Measurements from ENCODE around the gene BCL2.

Gene BCL2

DNA sequence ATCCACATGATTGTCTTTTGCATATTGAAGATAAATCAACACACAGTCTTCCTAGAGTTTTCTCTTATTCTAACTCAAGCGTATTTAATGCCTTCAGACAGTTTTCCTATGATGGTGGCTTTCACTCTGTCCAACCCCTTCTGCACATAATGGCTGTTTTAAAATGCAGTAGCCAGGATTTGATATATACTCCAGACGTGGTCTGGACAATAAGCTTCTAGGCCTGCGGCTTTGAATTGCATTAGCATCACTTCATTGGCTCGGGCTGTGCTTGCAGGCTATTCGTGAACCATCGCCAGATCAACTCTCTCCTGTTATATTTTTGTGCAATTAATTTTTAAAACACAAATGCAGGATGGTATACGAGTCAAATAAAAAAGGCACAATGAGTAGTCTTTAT, 235.3 kb downstream of the BCL2 start:
- Histone ChIP-seq H3K4me1 (0 out of 2 replicates have a peak, but pooled peaks cover 5% of the 10 kb centered on the region), H3K4me3 (no peak overlapping the region), H3K36me3 (replicated peaks) (no peaks in the 10 kb centered on the region), H3K9me3 (no peaks in the 10 kb centered on the region), H3K27me3 (ENCODE audit: low read depth) (no peaks in the 10 kb centered on the region)
- in situ Hi-C loops (cut with MboI; ENCODE audit: low sequenced_read_pairs) = no loop called here
- DNase-seq (ENCODE audit: low spot score in 2 of 2) = no peak

DNA sequence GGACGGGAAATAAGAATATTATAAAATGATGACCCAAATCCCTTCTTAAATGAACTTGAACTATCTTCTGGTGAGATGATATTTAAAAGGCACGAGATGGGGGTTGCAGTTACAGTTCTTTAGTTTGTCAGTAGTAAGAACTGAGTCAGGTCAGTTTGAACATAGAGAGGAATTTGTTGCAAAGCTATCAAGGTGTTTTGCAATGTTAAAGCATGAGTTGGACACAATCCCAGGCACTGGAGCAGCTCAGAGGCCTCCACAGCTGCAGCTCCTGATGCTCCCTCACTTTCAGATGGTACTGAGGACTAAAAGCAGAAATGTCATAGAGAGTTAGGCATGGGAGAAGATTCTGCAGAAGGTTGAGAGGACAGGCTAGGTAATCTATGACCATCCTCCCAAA, 236.0 kb downstream of the BCL2 start:
- no peaks in the 10 kb centered on the region for H3K9me3 ChIP-seq
- DNase-seq (ENCODE audit: low spot score in 2 of 2) = no peak
- no peaks in the 10 kb centered on the region for H3K36me3 ChIP-seq (replicated peaks)
- H3K4me1 ChIP-seq = 0 out of 2 replicates have a peak, but pooled peaks cover 5% of the 10 kb centered on the region
- H3K27me3 ChIP-seq (ENCODE audit: low read depth) = no peaks in the 10 kb centered on the region
- in situ Hi-C loops (cut with MboI; ENCODE audit: low sequenced_read_pairs) = no loop called here
- no peak overlapping the region for H3K4me3 ChIP-seq

DNA sequence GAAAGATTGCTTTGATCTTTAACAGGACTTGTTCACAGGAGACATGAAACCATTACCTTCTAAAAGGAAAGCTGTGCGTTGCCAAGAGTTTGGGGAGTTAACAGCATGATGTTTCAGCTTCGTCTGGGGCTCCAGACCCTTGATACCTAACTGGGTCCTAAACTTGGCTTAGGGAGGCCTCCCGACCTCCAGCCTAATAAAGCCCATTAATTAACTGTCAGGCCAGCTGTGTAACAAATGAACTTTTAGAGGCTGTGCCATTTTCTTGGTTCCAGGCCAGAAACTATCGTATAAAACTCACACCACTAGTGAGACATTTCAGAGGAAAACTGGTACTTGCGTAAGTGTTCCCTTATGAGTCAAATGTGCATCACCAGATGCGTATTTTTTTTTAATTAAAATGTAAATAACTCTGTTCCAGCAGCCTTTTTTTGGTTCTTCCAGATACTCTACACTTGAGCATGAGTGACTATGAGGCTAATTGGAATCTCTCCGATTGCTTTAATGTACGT, 236.5 kb downstream of the BCL2 start:
- 0 out of 2 replicates have a peak, but pooled peaks cover 5% of the 10 kb centered on the region for H3K4me1 ChIP-seq
- DNase-seq (ENCODE audit: low spot score in 2 of 2) = no peak
- no peaks in the 10 kb centered on the region for H3K9me3 ChIP-seq
- H3K36me3 ChIP-seq (replicated peaks) = no peaks in the 10 kb centered on the region
- H3K27me3 ChIP-seq (ENCODE audit: low read depth) = no peaks in the 10 kb centered on the region
- no peak overlapping the region for H3K4me3 ChIP-seq
- in situ Hi-C loops (cut with MboI; ENCODE audit: low sequenced_read_pairs) = no loop called here

DNA sequence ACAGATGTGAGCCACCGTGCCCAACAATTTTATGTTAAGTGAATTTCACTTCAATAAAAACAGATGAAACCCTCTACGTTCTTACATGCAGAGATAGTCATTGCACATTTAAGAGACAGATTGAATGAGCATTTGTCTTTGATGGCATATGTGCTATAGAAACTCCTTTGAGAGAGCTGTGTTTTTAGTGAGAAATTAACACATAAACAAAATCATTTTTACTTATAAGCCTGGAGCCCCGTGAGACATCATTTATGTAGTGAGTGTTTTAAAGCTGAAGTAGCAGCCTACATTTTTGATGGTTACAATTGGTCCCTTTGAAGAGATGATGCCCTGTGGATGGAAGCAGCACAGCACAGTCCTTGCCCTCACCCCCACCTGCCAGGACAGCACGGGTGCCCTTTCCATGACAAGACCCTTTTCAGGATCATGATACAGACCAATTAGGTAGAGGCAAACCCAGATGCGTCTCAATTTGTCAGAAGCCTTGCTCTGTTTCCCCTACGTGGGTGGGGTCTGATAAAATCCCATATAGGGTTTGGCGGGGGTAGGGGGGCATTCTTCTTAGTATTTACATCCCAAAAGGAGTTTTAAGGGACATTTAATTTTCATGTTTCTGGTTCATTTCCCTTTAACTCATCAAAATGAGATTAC, 237.1 kb downstream of the BCL2 start:
- H3K4me1 ChIP-seq = 0 out of 2 replicates have a peak, but pooled peaks cover 5% of the 10 kb centered on the region
- no peaks in the 10 kb centered on the region for H3K27me3 ChIP-seq (ENCODE audit: low read depth)
- no peaks in the 10 kb centered on the region for H3K9me3 ChIP-seq
- no peak for DNase-seq (ENCODE audit: low spot score in 2 of 2)
- H3K36me3 ChIP-seq (replicated peaks) = no peaks in the 10 kb centered on the region
- H3K4me3 ChIP-seq = no peak overlapping the region
- in situ Hi-C loops (cut with MboI; ENCODE audit: low sequenced_read_pairs) = no loop called here

DNA sequence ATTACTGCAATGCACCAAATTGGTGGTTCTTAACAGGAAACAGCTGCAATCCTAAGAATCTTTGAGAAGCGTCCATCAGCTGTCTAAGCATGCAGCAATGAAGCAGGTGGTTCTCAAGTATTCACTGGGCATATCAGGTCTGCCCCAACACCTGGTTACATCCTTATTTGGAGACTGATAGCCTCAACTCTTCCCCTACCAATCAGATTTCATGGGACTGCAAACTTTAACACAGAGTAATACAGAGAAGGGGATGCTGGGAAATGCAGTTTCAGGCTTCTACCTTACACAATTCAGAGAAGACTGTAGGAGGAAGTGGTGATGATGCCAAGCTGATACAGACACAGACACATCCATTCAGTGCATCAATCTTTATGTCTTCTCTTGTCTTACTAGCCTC, 240.5 kb downstream of the BCL2 start:
- in situ Hi-C loops (cut with MboI; ENCODE audit: low sequenced_read_pairs) = no loop called here
- Histone ChIP-seq H3K4me3 (no peak overlapping the region), H3K9me3 (no peaks in the 10 kb centered on the region), H3K36me3 (replicated peaks) (no peaks in the 10 kb centered on the region), H3K27me3 (ENCODE audit: low read depth) (no peaks in the 10 kb centered on the region), H3K4me1 (peaks cover 5% of the 10 kb centered on the region; the same call in 1 of the 2 replicates)
- no peak for DNase-seq (ENCODE audit: low spot score in 2 of 2)

DNA sequence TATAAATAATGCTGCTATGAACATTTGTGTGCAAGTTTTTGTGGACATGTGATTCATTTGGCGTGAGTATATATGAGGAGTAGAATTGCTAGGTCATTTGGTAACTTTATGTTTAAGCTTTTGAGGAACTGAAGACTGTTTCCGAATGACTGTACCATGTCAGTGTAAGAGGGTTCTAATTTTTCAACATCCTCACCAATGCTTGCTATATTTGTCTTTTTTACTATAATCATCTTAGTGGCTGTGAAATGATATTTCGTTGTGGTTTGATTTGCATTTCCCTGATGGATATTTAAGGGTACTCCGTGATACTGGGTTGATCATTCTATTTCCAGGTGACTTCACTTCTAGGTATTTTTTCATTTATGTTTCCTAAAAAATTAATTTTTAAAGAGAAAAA, 241.1 kb downstream of the BCL2 start:
- in situ Hi-C loops (cut with MboI; ENCODE audit: low sequenced_read_pairs) = no loop called here
- peaks cover 5% of the 10 kb centered on the region; the same call in 1 of the 2 replicates for H3K4me1 ChIP-seq
- H3K27me3 ChIP-seq (ENCODE audit: low read depth) = no peaks in the 10 kb centered on the region
- DNase-seq (ENCODE audit: low spot score in 2 of 2) = no peak
- H3K9me3 ChIP-seq = no peaks in the 10 kb centered on the region
- H3K36me3 ChIP-seq (replicated peaks) = no peaks in the 10 kb centered on the region
- H3K4me3 ChIP-seq = no peak overlapping the region

DNA sequence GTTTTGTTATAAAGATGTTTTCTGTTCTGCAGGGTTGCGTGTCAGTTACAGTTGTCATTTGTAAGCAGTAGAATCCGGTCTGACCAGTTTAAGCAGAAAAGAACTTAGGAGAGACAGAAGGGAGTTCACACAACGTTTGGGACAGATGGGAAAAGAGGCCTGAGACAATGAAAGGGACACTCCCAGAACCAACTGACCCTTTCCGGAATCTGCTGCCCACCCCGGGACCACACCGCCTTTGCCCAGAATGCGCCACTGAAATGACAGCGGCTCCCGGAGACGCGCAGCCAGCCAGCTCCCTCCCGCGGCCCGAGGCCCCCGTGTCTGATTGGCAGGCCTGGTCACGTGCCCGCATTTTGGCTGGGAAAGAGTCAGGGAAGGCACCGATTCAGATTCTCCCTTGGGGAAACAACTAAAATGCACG, 244.6 kb downstream of the BCL2 start:
- in situ Hi-C loops (cut with MboI; ENCODE audit: low sequenced_read_pairs) = no loop called here
- peak; percentile 69 to 91 for DNase-seq (ENCODE audit: low spot score in 2 of 2)
- Histone ChIP-seq H3K36me3 (replicated peaks) (no peaks in the 10 kb centered on the region), H3K9me3 (no peaks in the 10 kb centered on the region), H3K4me1 (peaks cover 5% of the 10 kb centered on the region; the same call in 1 of the 2 replicates), H3K27me3 (ENCODE audit: low read depth) (no peaks in the 10 kb centered on the region), H3K4me3 (peak overlapping the region; percentile 17)

DNA sequence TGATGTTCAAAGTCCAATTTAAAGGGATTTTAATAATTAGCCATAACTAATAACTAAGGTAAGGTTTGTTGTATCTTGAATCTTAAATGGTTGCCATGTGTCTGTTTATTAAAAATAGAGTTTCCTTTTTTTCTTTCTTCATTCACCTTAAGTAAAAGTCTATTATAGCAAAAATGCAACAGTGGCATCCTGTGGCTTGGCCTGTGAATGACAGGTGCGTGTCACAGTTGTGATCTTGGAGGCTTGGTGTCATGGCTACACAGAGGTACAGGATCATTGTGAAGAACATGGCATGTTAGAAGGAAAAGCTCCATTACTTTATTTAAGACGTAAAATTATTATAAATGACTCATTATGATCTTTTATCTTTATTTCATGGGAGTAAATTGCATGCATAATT, 246.1 kb downstream of the BCL2 start:
- no peak overlapping the region for H3K4me3 ChIP-seq
- in situ Hi-C loops (cut with MboI; ENCODE audit: low sequenced_read_pairs) = no loop called here
- H3K36me3 ChIP-seq (replicated peaks) = no peaks in the 10 kb centered on the region
- H3K4me1 ChIP-seq = peaks cover 13% of the 10 kb centered on the region; the same call in 1 of the 2 replicates
- DNase-seq (ENCODE audit: low spot score in 2 of 2) = peak in 1 of 2 experiments; percentile 44
- no peaks in the 10 kb centered on the region for H3K27me3 ChIP-seq (ENCODE audit: low read depth)
- no peaks in the 10 kb centered on the region for H3K9me3 ChIP-seq
